GM23248 (cell line): Measurements from ENCODE around the gene RNF213.

Experiments used
- EZH2 ChIP-seq: fragments of 200-600 bp; sonication (generic); IDR thresholded peaks from 2 replicates; pipeline ENCODE4 v1.6.1; 2018; ENCODE audit warnings: antibody characterized with exemption, mild to moderate bottlenecking; ENCODE audit not compliant: insufficient read depth, poor library complexity, severe bottlenecking
- EZH2phosphoT487 ChIP-seq: fragments of 200-600 bp; sonication (generic); IDR thresholded peaks from 2 replicates; pipeline ENCODE4 v1.6.1; 2018; ENCODE audit warnings: antibody characterized with exemption, moderate library complexity, mild to moderate bottlenecking, low read depth; ENCODE audit not compliant: insufficient read depth

DNA sequence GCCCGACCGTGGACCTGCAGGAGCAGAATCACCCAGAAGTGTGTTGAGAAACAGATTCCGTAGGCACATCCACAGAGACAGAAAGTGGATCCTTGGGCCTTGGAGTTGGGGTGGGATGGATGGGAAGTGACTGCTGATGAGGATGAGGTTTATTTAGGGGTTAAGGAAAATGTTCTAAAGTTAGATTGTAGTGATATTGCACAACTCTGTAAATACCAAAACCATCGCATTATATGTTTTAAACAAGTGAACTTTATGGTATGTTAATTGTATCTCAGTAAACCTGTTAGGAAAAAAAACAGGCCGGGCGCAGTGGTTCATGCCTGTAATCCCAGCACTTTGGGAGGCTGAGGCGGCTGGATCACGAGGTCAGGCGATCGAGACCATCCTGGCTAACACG lies 157.9 kb downstream of the RNF213 start:
- TF ChIP-seq EZH2 (no peak), EZH2phosphoT487 (no peak)
